GM12873 (cell line): ENCODE data around the gene OR8B3.

Experiments
- TF ChIP-seq, protein P1 (sequence below): IDR thresholded peaks from 2 replicates; pipeline ENCODE4 v1.5.1; 2012; ENCODE audit warnings: low read depth, mild to moderate bottlenecking, moderate library complexity, low read length, control low read depth; ENCODE audit not compliant: insufficient read depth; ENCODE audit errors: missing control alignments

The OR8B3 gene

DNA sequence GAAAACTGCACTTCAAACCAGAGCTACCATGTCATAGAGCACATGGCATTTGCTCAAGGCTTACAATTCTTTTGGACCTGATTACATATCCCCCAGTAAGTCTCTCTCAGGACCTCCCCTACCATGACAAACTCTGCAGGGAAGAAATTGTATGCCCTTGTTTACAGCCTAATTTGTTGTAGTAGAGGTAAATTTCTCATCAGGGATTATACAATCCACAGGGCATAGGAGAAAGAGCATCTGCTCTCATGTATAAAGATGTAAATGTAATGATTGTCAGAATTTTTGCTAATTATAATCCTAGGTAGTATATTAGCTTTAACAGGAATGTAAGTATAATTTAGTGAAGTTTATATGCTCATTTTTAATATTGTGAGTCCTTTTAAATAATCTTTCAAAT lies at the start of gene OR8B3:
Gene OR8B3 (minus strand): TSS at position 101 of the 400 bp plus-strand sequence. CDS start 1,673 bp downstream, outside the sequence.
- TF ChIP-seq, protein P1, sequence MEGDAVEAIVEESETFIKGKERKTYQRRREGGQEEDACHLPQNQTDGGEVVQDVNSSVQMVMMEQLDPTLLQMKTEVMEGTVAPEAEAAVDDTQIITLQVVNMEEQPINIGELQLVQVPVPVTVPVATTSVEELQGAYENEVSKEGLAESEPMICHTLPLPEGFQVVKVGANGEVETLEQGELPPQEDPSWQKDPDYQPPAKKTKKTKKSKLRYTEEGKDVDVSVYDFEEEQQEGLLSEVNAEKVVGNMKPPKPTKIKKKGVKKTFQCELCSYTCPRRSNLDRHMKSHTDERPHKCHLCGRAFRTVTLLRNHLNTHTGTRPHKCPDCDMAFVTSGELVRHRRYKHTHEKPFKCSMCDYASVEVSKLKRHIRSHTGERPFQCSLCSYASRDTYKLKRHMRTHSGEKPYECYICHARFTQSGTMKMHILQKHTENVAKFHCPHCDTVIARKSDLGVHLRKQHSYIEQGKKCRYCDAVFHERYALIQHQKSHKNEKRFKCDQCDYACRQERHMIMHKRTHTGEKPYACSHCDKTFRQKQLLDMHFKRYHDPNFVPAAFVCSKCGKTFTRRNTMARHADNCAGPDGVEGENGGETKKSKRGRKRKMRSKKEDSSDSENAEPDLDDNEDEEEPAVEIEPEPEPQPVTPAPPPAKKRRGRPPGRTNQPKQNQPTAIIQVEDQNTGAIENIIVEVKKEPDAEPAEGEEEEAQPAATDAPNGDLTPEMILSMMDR, result no peak

- TF ChIP-seq, protein P1, result no peak
Measured at GRCh38 chr11:124446916-124447315, 48.1 kb upstream of the OR8B3 start.

GRCh38 chr11:124445646-124446150 lies 46.9 kb upstream of the OR8B3 start, which contains the start of gene OR8B8:
Gene OR8B8, minus strand, starts transcription at chr11:124445696. Its CDS starts 4,611 bp downstream, at chr11:124441085.
- TF ChIP-seq, protein P1, result no peak

DNA sequence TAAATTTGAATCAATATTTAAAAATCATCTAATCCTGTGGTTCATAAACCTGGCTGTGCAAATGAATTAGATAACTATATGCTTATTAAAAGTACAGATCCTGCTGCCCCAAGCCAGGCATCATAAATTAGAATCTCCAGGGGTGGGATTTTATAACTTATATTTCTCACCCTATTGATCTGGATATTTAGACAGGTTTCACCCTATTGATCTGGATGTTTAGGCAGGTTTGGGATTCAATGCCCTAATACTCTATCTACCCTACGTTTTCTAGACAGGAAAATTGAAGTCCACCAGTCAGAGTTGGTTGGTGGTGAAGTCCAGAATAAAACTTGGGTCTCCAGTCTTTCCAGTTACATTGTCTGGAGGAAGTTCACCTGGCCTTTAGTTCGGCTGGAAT lies 44.0 kb upstream of the OR8B3 start:
- TF ChIP-seq, protein P1, result no peak

DNA sequence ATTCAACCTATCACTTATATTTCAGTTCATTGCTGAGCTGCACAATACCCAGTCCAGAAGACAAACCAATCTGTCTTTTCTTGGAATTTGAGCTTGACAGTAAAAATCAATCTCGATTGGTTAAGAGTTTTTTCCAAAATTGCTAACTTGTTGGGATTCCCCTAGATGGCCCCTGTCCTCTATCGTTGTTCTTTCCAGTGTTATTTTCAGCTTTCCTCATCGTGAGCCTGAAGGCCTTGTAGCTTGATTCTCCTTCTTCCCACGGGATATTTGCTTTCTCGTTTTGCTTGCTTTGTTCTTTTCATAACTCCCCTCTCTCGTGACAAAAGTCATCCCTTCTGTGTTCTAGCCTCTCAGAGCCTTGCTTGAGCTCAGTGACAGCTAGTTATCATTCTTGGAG lies 43.6 kb upstream of the OR8B3 start:
- TF ChIP-seq, protein P1, result no peak

DNA sequence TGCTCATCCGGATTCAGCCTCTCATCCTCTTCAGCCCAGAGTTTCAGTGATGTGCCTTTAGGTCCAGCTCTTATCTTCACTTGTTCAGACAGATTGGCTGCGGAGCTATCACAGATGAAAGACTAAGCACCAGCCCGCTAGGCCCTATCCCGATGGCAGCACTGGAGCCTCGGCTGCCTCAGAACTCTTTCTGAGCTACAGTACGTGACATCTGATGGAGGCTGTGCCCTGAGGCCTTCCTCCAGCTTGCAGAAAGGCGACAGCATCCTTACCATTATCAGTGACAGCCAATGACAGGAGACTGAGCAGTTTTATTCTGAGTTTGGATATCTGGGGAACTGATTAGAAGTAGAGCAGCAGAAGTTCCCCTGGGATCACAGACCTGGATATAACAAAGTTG lies 42.7 kb upstream of the OR8B3 start:
- TF ChIP-seq, protein P1, result no peak

- TF ChIP-seq, protein P1, result no peak
Measured at GRCh38 chr11:124441081-124441480, 42.3 kb upstream of the OR8B3 start.
